Astrocyte (in vitro differentiated cells and primary cell): Measurements from ENCODE around the gene NARS2. TPM values are rescaled to one million over a fixed set of nuclear protein-coding genes. Genes with fewer than 3 reads are reported as not detected.

Experiments
- DNase-seq: peaks from one replicate; pipeline ENCODE4 v3.0.0-alpha.2; 2010; ENCODE audit warnings: low read depth
- FAIRE-seq: peaks from 2 replicates; lab custom pipeline; 2011; peaks lifted over from hg19 to GRCh38; lab: Jason Lieb, UNC
- H2AFZ ChIP-seq: 2 replicates; pipeline ENCODE4 v1.6.0; 2012; ENCODE audit warnings: low read depth, low read length, inconsistent platforms
- H3K27ac ChIP-seq: 2 replicates; pipeline ENCODE4 v1.5.1; 2011; ENCODE audit warnings: low read depth, low read length, inconsistent platforms
- H3K27me3 ChIP-seq: 2 replicates; pipeline ENCODE4 v1.6.0; 2011; ENCODE audit warnings: low read length, inconsistent platforms; ENCODE audit not compliant: insufficient read depth
- H3K36me3 ChIP-seq: 2 replicates; pipeline ENCODE4 v1.5.1; 2011; ENCODE audit warnings: low read length, inconsistent platforms; ENCODE audit not compliant: insufficient read depth
- H3K4me1 ChIP-seq: 2 replicates; pipeline ENCODE4 v1.5.1; 2011; ENCODE audit warnings: low read length, inconsistent platforms; ENCODE audit not compliant: insufficient read depth
- H3K4me2 ChIP-seq: 2 replicates; pipeline ENCODE4 v1.6.0; 2012; ENCODE audit warnings: low read length, inconsistent platforms
- H3K4me3 ChIP-seq: 2 replicates; pipeline ENCODE4 v1.5.1; 2011; ENCODE audit warnings: low read depth, mild to moderate bottlenecking, low read length, inconsistent platforms; ENCODE audit not compliant: insufficient read depth
- H3K79me2 ChIP-seq: 2 replicates; pipeline ENCODE4 v1.6.0; 2012; ENCODE audit warnings: mild to moderate bottlenecking, low read length, inconsistent platforms; ENCODE audit not compliant: insufficient read depth
- H3K9ac ChIP-seq: 2 replicates; pipeline ENCODE4 v1.6.0; 2012; ENCODE audit warnings: mild to moderate bottlenecking, low read length, inconsistent platforms
- H3K9me3 ChIP-seq: 2 replicates; pipeline ENCODE4 v1.5.1; 2012; ENCODE audit warnings: low read depth, mild to moderate bottlenecking, low read length, inconsistent platforms; ENCODE audit not compliant: insufficient read depth
- H4K20me1 ChIP-seq: 2 replicates; pipeline ENCODE4 v1.6.0; 2012; ENCODE audit warnings: low read length, inconsistent platforms; ENCODE audit not compliant: insufficient read depth
- H3K27ac Mint-ChIP-seq: one replicate; pipeline ENCODE4 v1.8.0; 2021; ENCODE audit warnings: mild to moderate bottlenecking, mixed read lengths; ENCODE audit not compliant: unreplicated experiment
- H3K27me3 Mint-ChIP-seq: one replicate; pipeline ENCODE4 v1.8.0; 2021; ENCODE audit warnings: low read depth, mixed read lengths; ENCODE audit not compliant: unreplicated experiment
- H3K36me3 Mint-ChIP-seq: one replicate; pipeline ENCODE4 v1.8.0; 2021; ENCODE audit warnings: low read depth, mixed read lengths; ENCODE audit not compliant: unreplicated experiment
- H3K4me1 Mint-ChIP-seq: one replicate; pipeline ENCODE4 v1.8.0; 2021; ENCODE audit warnings: low read depth, mixed read lengths; ENCODE audit not compliant: unreplicated experiment
- H3K4me3 Mint-ChIP-seq: one replicate; pipeline ENCODE4 v1.8.0; 2021; ENCODE audit warnings: mild to moderate bottlenecking, moderate library complexity, mixed read lengths; ENCODE audit not compliant: unreplicated experiment
- H3K9me3 Mint-ChIP-seq: one replicate; pipeline ENCODE4 v1.8.0; 2021; ENCODE audit warnings: mild to moderate bottlenecking, mixed read lengths; ENCODE audit not compliant: unreplicated experiment
- EZH2 ChIP-seq: IDR thresholded peaks from 2 replicates; pipeline ENCODE4 v1.6.1; 2012; ENCODE audit warnings: mild to moderate bottlenecking, low read length, inconsistent platforms; ENCODE audit not compliant: insufficient read depth
- total RNA-seq: library from RNA; stranded (reverse); gene quantifications from 2 replicates; pipeline ENCODE4 v1.2.1, GENCODE V29; 2021
- TF ChIP-seq, protein P1 (sequence below): IDR thresholded peaks from 2 replicates; pipeline ENCODE4 v1.5.1; 2011; ENCODE audit warnings: low read depth, mild to moderate bottlenecking, inconsistent platforms, low read length, moderate library complexity; ENCODE audit not compliant: insufficient read depth

Gene NARS2
- total RNA-seq, 1 donor from 2014 or later: 10.1 TPM

DNA sequence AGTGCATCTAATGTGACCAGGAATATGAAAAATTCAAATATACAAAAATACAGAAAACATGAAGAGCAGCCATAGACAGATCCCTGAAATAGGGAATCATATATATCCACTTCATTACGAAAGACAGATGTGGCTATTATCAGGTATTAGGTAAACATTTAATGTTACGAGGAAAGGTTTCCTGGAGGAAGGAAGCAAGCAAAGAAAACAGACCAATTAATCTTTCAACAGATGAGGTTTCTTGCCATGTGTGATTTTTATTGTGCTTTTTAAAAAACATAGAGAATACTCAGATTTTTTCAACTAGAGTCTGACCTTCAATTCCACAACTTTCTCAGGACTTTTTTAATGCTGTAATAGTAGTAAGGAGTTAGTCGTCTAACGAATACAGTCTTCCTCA is 132.7 kb downstream of the NARS2 start:
- Mint-ChIP-seq H3K27me3 (no peaks in the 10 kb centered on the region), H3K36me3 (peaks cover 4% of the 10 kb centered on the region), H3K9me3 (no peaks in the 10 kb centered on the region), H3K27ac (no peak overlapping the region), H3K4me3 (no peak overlapping the region), H3K4me1 (no peaks in the 10 kb centered on the region)
- no peak overlapping the region for H2AFZ ChIP-seq
- no peaks in the 10 kb centered on the region for H3K79me2 ChIP-seq
- H3K36me3 ChIP-seq: peaks cover 3% of the 10 kb centered on the region
- no peak overlapping the region for H3K27ac ChIP-seq
- DNase-seq (no peak), FAIRE-seq (no peak)
- no peak overlapping the region for H3K4me3 ChIP-seq
- H3K4me2 ChIP-seq: no peak overlapping the region
- H3K9ac ChIP-seq: no peak overlapping the region
- H3K27me3 ChIP-seq: no peaks in the 10 kb centered on the region
- no peaks in the 10 kb centered on the region for H3K4me1 ChIP-seq
- H4K20me1 ChIP-seq: no peaks in the 10 kb centered on the region
- no peaks in the 10 kb centered on the region for H3K9me3 ChIP-seq
- TF ChIP-seq EZH2: no peak
- TF ChIP-seq, protein P1, sequence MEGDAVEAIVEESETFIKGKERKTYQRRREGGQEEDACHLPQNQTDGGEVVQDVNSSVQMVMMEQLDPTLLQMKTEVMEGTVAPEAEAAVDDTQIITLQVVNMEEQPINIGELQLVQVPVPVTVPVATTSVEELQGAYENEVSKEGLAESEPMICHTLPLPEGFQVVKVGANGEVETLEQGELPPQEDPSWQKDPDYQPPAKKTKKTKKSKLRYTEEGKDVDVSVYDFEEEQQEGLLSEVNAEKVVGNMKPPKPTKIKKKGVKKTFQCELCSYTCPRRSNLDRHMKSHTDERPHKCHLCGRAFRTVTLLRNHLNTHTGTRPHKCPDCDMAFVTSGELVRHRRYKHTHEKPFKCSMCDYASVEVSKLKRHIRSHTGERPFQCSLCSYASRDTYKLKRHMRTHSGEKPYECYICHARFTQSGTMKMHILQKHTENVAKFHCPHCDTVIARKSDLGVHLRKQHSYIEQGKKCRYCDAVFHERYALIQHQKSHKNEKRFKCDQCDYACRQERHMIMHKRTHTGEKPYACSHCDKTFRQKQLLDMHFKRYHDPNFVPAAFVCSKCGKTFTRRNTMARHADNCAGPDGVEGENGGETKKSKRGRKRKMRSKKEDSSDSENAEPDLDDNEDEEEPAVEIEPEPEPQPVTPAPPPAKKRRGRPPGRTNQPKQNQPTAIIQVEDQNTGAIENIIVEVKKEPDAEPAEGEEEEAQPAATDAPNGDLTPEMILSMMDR: no peak

DNA sequence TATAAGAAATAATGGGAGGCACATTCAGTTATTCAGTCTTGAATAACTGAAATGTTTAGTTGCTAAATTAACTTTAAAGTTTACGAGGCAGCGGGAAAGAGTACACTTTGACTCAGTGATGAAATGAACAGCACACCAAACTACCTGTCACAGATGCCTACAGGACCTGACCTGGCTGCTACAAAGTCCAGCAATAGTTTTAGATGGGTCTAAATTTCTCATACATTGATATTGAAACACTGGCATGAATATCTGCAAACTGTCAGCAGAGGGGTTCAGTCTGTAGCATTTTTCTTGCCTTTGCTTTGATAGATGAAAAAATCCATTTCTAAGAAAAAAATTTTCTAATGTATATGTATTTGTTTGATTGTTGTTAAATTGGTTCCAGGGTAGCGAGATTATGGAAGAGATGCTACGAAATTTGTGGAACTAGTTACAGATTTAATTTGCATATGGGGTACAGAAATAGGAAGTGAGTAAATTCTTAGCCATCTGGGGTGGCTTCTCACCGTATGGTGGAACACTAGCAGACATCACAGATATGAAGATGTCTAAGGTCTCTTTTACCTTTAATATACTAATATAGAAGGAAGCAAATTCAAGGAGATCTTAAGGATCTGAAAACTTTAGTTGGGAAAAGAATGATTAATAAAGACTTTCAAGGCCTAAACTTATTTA is 136.2 kb downstream of the NARS2 start:
- Histone ChIP-seq H3K27me3 (no peaks in the 10 kb centered on the region), H3K9me3 (no peaks in the 10 kb centered on the region), H3K79me2 (no peaks in the 10 kb centered on the region), H2AFZ (no peak overlapping the region), H3K9ac (no peak overlapping the region), H3K27ac (no peak overlapping the region), H4K20me1 (no peaks in the 10 kb centered on the region), H3K36me3 (peaks cover 3% of the 10 kb centered on the region), H3K4me2 (no peak overlapping the region), H3K4me1 (no peaks in the 10 kb centered on the region), H3K4me3 (no peak overlapping the region)
- DNase-seq (no peak), FAIRE-seq (no peak)
- Mint-ChIP-seq H3K4me3 (no peak overlapping the region), H3K9me3 (no peaks in the 10 kb centered on the region), H3K36me3 (peaks cover 3% of the 10 kb centered on the region), H3K27me3 (no peaks in the 10 kb centered on the region), H3K27ac (no peak overlapping the region), H3K4me1 (no peaks in the 10 kb centered on the region)
- no peak for TF ChIP-seq EZH2

DNA sequence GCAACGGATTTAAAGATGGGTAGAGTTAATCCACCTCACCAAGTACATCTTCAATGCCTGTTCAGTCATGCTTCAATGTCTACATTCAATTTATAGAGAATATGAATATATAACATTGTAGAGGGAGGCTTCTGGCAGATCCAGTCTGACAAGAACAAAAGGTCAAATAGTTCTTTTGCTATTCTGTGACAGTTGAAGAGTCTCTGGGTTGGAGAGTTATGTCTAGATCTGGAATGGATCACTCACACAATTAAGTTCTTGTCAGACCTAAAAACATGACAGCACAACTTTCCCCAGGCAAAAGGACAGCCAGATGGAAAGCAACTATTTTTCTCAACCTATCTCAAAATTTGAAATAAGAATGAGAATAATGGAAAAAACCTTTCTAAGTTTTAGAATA is 141.7 kb downstream of the NARS2 start:
- Histone ChIP-seq H3K9ac (no peak overlapping the region), H3K79me2 (no peaks in the 10 kb centered on the region), H2AFZ (no peak overlapping the region), H4K20me1 (no peaks in the 10 kb centered on the region), H3K9me3 (no peaks in the 10 kb centered on the region), H3K4me2 (no peak overlapping the region), H3K27ac (no peak overlapping the region), H3K36me3 (no peaks in the 10 kb centered on the region), H3K4me1 (no peaks in the 10 kb centered on the region), H3K4me3 (no peak overlapping the region), H3K27me3 (no peaks in the 10 kb centered on the region)
- FAIRE-seq (no peak), DNase-seq (no peak)
- H3K4me3 Mint-ChIP-seq: no peak overlapping the region
- H3K4me1 Mint-ChIP-seq: no peaks in the 10 kb centered on the region
- TF ChIP-seq, protein P1: no peak
- no peak for TF ChIP-seq EZH2
- peaks cover 1% of the 10 kb centered on the region for H3K36me3 Mint-ChIP-seq
- no peaks in the 10 kb centered on the region for H3K9me3 Mint-ChIP-seq
- no peaks in the 10 kb centered on the region for H3K27me3 Mint-ChIP-seq
- no peak overlapping the region for H3K27ac Mint-ChIP-seq
